Hematopoietic multipotent progenitor cell treated with erythropoietin and hydrocortisone succinate and interleukin-3 and kit ligand, for 4 days (in vitro differentiated cells): ENCODE results near the gene SLC44A1.
A peak's percentile ranks its signal among the peaks of the same experiment; 100 is the strongest.

Experiments
- DNase-seq: peaks from one replicate; pipeline ENCODE4 v3.0.0-alpha.2; 2015

The SLC44A1 gene

DNA sequence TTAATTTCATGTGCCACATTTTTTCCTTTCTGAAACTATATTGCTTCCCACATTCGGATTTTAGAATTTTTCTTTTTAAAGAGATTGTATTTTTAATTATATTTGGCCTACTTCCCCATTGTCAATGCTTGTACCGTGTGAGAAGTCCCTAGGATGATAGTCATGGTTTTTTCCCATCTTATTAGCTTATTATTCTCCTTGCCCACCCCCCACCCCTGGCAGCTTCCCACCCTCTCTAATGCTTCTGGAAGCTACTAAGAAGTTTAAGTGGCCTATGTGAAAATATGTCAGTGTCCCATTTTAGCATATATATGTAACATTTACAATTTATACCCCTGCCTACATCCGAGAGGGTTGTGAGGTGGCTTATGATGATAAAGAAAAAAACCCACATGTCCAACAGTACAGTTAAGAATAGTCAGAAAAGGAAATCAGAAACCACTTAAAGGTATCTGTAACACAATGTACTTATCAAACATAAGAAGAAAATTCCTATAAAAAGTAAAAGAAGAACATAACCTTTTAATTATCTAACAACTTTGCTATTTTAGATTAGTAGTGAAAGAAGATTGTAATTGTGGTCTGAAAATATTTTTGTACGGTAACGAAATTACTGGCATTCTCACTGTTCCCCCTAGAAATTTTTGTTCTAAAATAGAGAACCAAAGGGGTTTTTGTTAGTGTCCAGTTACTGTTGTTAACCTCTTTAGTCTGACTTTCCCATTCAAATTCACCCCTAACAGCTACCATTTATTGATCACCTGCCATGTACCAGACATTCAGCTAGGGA lies 62.1 kb downstream of the SLC44A1 start:
- peak; percentile 70 for DNase-seq

DNA sequence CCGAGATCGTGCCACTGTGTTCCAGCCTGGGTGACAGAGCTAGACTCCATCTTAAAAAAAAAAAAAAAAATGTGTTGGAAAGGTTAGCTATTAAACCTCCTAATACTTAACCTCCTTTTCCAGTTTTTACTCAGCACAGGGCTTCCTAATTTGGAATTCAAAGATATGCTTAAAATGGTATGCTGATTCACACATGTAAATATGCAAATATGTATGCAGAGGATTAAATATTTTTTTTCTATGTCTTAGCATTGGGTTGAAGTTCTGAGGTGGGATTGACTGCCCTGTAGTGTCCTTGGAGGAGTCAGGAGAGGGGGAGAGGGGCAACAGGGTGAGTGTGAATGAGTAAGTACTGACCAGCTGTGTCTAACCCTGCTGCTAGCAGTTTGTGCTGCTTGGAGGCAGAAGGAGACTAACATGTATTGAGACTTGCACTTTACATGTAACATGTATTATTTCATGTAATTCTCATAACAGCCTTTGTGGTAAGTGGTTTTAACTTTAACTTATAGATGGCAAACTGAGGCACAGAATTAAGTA lies 63.2 kb downstream of the SLC44A1 start:
- DNase-seq, result no peak

- DNase-seq, result peak; percentile 48
Measured at GRCh38 chr9:105308461-105309341, 64.2 kb downstream of the SLC44A1 start.

DNA sequence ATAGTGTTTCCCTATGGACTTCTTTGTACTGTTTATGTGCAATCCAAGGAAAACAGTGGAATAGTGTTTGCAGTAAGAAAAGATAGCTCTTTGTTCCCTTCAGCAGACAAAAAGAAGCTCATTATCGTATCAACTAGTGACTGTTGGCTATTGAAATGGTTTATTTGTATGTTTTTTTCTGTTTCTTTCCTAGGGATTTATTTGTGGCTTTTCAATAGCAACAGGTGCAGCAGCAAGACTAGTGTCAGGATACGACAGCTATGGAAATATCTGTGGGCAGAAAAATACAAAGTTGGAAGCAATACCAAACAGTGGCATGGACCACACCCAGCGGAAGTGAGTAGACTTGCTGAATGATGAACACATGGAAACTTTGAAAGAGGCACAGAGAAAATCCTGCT lies 65.1 kb downstream of the SLC44A1 start:
- peak; percentile 40 for DNase-seq

DNA sequence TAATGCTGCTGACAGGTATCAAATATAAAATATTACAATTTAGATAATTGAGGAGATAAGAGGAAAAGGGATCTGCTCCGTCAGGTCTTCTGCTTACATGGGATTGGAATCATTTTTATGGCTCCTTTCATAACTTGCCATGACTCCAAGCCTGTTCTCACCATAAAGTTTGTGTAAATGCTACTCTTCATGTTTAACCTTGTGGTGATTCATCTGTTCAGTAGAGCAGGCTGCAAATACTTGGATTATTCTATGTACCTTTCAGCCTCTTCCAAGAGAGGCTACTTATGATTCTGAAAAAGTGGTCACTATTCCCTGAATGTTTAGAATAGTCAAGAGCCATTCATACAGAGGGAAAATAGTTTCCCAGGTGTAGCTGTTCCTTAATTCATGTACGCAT lies 66.9 kb downstream of the SLC44A1 start:
- no peak for DNase-seq

- DNase-seq, result no peak
Measured at GRCh38 chr9:105313238-105313637, 68.8 kb downstream of the SLC44A1 start.

DNA sequence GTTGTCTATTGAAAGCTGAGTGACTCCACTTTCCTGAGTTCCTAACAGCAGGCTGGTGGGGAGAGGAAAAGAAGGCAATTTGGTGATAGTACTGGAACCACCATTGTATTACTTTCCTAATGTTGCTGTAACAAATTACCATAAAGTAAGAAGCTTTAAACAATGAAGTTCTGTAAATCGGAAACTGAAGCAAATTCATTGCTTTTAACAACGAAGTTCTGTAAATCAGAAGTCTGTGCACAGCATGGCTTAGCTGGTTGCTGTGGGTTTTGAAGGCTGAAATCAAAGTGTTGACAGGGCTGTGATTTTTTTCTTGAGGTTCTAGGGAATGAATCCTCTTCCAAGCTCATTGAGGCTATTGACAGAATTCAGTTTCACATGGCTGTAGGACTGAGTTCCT lies 72.3 kb downstream of the SLC44A1 start:
- no peak for DNase-seq

DNA sequence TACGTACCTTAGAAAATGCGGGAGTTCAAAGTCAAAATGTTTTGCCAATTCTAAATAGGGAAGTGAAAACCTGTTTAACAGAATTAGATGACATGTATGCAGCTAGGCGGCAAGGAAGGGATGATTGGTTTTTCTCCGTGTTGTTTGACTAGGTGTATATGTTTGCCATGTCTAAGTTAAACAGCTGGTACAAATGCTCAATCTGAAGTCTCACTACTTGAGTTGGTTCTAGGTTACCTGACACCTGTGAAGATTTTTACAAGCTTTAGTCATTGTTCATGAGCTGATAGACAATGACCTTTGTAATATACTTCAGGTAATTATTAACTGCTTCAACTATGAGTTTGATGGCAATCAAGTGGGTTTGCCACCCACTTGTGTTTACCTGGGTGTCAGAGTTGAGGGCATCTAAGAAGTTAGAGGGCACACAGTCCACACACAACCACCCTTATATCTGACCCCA lies 74.3 kb downstream of the SLC44A1 start:
- no peak for DNase-seq

GRCh38 chr9:105319202-105319813 lies 74.9 kb downstream of the SLC44A1 start:
- DNase-seq, result no peak

DNA sequence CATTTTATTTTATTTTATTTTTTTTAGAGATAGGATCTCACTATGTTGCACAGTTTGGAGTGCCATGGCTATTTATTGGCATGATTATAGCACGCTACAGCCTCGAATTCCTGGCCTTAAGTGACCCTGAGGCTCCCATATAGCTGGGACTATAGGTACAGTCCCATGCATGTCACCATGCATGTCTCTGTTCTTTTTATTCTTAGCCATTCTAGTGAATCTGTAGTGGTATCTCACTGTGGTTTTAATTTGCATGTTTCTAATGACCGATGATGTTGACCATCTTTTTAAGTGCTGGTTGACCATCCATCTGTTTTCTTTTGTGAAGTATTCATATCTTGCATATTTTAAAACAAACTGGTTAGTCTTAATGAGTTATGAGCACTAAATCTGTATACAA lies 76.1 kb downstream of the SLC44A1 start:
- DNase-seq, result no peak

- DNase-seq, result no peak
Measured at GRCh38 chr9:105328296-105328695, 83.8 kb downstream of the SLC44A1 start.

GRCh38 chr9:105328872-105329718 lies 84.6 kb downstream of the SLC44A1 start:
- DNase-seq, result no peak

- DNase-seq, result no peak
Measured at GRCh38 chr9:105329719-105330062, 85.2 kb downstream of the SLC44A1 start.

DNA sequence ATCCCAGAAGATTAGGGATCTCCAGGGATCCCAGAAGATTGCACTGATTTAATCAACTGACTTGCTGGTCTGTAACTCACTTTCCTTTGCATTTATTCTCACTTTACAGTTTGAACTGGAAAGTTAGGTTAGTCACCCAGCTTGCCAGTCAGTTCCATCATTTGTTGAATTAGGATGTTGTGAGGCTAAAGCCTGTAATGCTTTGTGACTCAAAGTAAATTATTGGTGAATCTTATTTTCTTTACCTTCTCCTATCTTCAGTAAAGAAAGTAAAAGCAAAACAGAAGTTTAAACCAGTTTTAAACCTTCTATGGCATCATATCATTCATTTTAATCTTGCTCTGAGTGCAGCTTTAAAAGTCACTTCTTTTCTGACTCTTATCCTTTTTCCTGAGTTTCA lies 85.8 kb downstream of the SLC44A1 start:
- DNase-seq, result no peak

- DNase-seq, result no peak
Measured at GRCh38 chr9:105330755-105331154, 86.3 kb downstream of the SLC44A1 start.

- no peak for DNase-seq
Measured at GRCh38 chr9:105331160-105331559, 86.7 kb downstream of the SLC44A1 start.

DNA sequence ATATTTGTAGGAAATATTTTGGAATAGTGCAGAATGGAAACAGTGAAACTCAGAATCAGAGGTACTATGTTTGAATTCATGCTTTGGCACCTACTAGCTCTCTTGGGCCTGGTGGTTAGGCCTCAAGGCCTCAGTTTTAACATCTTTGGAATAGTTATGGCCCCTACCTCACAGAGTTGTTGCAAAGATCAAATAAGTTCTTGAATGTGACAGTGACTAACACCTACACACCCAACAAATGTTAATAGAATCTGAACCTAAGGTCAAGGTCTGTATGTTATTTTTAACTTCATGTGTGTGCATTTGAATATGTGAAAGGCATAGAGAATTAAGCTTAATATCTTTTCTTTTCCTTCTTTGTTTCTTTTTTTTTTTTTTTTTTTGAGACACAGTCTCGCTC lies 87.3 kb downstream of the SLC44A1 start:
- DNase-seq, result no peak

GRCh38 chr9:105332471-105332870 lies 88.0 kb downstream of the SLC44A1 start:
- no peak for DNase-seq

GRCh38 chr9:105333076-105333475 lies 88.6 kb downstream of the SLC44A1 start:
- no peak for DNase-seq

GRCh38 chr9:105333811-105334210 lies 89.4 kb downstream of the SLC44A1 start:
- peak; percentile 20 for DNase-seq

DNA sequence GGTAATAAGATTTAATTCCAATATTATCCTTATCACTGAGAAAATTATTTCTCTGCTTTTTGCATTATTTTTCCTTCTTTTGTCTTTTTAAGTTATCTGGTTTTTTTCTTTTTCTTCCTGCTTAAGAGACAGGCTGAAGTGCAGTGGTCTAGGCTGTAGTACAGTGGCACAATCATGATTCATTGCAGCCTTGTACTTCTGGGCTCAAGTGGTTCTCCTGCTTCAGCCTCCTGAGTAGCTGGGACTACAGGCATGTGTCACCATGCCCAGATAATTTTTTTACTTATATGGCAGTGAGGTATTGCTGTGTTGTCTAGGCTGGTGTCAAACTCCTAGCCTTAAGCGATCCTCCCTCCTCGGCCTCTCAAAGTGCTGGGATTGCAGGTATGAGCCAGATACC lies 93.9 kb downstream of the SLC44A1 start:
- no peak for DNase-seq

GRCh38 chr9:105339849-105340248 lies 95.4 kb downstream of the SLC44A1 start:
- no peak for DNase-seq
